Pons (tissue), 1 donor: ENCODE results near the gene SEPTIN8.
"Not testable (repeated sequence)": the region's sequence is repeated elsewhere in the genome, so short reads cannot be mapped to it uniquely, and the experiment has no call there.

Experiments
- DNase-seq: peaks from one replicate; pipeline ENCODE4 v3.0.0-alpha.2; 2016; ENCODE audit warnings: low spot score

The SEPTIN8 gene

DNA sequence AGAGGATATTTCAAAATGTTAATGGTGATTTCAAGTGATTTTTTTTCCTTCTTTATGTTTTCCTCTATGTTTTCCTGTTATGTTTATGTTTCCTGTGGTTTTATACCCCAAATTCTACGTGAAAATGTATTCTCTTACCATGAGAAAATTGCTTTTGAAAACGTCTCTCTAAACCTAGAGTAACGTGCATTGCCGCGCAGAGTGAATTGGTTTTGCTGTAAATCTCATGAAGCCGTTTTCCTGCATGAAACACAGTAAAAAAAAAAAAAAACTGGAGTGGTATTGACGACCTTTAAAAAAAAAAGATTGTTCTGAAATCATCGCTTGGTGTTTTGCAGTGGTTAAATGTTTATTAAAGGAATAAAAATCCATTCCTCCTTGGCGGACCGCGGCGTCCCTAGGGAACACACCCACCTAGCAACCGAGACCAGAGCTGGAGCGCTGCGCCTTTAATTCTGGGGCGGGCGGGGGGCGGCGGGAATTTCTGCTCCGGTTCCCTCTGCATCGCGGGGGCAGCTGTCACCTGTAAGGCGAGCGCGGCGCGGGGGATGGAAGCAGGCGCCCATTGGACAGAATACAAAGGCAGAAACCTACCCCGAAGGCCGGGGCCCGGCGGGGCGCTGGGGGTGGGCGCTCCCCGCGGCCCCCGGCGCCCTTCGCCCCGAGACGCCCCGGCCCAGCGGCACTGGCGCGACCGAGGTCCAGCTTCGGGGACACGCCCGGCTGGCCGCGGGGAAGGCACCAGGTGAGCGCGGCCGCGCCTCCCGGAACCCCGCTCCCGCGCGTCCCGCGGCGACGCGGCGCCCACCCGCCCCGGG is 36.0 kb upstream of the SEPTIN8 start, which contains the start of gene SOWAHA:
SOWAHA (plus strand) TSS at position 522 of the 818 bp plus-strand sequence. CDS start 320 bp downstream, outside the sequence.
- DNase-seq, result no peak

DNA sequence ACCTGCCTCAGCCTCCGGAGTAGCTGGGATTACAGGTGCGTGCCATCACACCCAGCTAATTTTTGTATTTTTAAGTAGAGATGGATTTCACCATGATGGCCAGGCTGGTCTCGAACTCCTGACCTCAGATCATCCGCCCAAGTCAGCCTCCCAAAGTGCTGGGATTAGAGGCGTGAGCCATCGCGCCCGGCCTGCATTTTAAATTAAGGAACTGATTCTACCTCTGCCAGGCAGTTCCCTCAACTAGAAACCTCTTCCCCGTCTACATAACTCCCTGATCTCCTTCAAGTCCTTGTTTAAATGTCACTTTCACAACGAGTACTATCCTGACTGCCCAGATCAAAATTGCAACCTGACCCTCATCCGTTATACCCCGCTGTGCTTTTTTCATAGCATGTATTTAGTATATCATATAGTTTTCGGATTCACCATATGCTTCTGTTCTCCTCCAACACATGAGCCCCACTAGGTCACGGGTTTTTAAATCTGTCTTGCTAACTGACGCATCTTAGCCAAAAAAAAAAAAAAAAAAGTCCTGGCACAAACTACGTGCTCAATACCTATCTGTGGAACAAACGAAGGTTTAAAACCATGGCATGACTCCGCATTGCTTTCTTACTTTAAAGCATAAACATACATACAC is 35.2 kb upstream of the SEPTIN8 start:
- no peak for DNase-seq

DNA sequence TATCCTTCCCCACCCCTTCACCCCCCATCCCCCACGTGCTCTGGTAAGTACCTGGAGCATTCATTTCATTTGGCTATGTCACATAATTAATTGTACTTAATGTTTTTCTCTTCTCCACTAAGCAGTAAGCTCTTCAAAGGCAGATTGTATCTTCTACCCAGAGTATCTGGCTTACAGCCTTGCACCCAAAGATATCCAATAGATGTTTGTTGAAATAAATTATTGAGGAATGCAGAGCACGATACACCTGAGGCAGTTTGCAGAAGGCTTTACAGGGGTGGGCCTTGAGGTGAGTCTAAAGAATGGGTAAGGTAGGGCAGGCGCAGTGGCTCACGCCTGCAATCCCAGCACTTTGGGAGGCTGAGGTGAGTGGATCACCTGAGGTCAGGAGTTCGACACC is 33.6 kb upstream of the SEPTIN8 start:
- DNase-seq, result no peak

DNA sequence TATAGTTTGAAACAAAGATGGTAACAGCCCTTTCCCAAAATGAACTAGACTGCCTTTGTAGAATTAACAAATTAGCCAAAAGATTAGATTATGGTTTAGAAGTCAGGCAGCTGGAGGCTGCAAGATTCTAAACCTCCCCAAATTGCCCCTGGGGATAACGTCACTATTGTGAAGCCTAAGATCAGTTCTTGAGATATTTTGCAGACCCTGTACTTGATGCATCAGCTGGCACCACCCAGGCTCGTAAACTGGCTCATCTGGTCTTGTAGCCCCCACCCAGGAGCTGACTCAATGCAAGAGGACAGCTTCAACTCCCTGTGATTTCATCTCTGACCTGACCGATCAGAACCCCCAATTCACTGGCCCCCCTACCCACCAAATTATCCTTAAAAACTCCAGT is 31.8 kb upstream of the SEPTIN8 start:
- no peak for DNase-seq

DNA sequence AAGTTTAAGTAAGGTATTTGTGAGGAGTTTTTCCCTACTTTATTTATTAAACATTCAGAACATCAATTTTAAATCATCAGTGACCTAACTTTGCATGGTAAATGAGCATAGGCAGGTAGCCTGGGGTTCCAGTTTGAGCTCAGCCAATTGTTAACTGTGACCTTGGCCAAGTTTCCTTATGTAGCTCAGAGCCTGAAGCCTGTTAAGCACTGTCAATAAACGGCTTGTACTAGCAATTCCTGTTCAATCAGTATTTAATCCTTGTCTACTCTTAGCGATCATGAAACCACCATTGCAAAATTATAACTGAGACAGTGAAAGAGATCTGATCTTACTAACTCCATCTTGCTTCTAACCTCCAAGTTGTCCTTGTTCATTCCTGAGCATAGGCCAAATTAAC is 31.4 kb upstream of the SEPTIN8 start:
- DNase-seq, result no peak

DNA sequence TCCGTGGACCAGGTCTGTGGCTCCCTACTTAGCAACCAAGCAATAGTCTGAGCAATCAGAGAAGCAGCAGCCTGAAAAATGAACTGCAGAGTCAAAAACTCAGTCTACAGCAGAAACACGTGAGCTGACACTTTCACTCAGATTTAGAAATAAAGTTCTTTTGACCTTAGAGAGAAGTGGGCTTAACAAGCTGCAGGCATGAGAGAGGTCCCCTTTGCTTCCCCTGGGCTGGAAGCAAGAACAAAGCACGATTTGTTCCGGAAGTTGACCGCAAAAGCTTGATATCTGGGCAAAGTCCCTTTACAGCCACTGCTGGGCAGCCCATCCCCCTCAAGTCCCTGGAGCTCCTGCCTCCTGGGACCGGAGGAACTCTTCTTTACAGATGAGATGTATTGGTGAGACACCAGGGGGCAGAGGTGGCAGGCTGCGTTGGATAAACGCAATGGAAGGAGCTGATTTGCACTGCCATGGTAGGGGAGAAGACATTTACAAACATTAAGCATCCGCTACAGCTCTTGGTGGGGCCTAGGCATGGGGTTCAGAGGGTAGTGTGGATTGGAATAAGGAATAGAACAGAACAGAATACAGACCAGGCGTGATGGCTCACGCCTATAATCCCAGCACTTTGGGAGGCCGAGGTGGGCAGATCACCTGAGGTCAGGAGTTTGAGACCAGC is 30.3 kb upstream of the SEPTIN8 start:
- peak; percentile 91 for DNase-seq

DNA sequence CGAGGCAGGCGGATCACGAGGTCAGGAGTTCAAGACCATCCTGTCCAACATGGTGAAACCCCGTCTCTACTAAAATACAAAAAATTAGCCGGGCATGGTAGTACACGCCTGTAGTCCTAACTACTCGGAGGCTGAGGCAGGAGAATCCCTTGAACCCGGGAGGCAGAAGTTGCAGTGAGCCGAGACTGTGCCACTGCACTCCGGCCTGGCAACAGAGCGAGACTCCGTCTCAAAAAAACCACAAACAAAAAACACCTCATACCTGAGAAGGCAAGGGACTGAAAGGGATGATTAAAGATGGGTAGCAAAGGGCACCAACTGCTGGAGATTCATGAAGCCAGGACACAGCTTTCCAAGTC is 29.7 kb upstream of the SEPTIN8 start:
- not testable (repeated sequence) for DNase-seq

DNA sequence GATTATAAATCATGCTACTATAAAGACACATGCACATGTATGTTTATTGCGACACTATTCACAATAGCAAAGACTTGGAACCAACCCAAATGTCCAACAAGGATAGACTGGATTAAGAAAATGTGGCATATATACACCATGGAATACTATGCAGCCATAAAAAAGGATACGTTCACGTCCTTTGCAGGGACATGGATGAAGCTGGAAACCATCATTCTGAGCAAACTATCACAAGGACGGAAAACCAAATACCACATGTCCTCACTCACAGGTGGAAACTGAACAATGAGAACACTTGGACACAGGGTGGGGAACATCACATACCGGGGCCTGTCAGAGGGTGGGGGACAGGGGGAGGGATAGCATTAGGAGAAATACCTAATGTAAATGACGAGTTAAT is 28.8 kb upstream of the SEPTIN8 start:
- DNase-seq, result not testable (repeated sequence)

DNA sequence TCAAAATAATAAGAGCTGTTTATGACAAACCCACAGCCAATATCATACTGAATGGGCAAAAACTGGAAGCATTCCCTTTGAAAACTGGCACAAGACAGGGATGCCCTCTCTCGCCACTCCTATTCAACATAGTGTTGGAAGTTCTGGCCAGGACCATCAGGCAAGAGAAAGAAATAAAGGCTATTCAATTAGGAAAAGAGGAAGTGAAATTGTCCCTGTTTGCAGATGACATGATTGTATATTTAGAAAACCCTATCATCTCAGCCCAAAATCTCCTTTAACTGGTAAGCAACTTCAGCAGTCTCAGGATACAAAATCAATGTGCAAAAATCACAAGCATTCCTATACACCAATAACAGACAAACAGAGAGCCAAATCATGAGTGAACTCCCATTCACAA is 27.2 kb upstream of the SEPTIN8 start:
- DNase-seq, result not testable (repeated sequence)

DNA sequence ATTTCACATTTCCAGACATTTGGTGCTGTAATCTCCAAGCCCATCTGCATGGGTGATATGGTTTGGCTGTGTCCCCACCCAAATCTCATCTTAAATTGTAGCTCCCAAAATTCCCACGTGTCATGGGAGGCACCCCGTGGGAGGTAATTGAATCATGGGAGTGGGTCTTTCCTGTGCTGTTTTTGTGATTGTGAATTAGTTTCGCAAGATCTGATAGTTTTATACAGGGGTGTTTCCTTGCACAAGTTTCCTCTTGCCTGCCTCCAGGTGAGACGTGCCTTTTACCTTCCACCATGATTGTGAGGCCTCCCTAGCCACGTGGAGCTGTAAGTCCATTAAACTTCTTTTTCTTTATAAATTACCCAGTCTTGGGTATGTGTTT is 25.6 kb upstream of the SEPTIN8 start:
- DNase-seq, result not testable (repeated sequence)

DNA sequence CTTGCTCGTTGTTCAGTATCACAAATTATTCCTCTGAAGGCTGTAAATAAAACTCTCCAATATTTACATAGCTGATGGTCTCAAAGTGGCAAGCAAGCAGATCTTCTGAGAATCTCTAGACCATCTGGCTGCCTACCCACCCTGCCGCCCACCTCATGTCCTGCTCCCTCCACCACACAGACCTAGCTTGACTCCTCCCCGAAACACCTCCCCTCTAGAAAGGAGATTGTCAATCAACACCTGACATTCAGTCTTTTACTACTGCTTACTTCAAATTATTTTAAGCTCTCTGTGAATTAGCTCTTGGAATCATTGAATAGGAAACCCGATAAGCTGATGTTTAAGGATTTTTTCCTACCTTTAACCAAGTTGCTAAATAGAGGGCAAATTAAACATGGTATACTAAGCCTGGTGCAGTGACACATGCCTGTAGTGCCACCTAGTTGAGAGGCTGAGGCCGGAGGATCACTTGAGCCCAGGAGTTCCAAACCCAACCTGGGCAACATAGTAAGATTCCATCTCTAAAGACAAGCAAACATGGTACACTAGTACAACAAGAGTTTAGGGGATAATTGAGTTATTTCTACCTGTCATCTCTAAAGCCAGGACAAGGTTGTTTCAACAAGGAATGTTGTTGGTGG is 25.1 kb upstream of the SEPTIN8 start:
- no peak for DNase-seq

DNA sequence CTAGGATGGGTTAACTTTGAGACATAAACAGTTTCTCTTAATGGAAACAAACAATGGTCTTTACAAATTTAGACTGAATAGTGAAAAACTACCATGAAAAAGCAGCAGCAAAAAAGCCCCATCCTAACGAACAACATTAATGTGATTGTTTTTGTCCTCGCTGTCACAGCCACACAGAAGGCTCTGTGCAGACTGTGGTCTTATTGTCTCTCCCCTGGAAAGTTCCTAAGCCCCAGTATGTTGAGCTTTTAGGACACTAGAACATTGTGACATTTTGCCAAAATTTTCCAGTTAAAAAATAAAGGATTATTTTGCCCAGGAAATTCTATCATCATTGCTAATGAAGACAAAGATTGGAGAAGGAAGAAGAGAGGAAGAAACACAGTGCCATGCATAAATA is 23.5 kb upstream of the SEPTIN8 start:
- DNase-seq, result peak; percentile 98

DNA sequence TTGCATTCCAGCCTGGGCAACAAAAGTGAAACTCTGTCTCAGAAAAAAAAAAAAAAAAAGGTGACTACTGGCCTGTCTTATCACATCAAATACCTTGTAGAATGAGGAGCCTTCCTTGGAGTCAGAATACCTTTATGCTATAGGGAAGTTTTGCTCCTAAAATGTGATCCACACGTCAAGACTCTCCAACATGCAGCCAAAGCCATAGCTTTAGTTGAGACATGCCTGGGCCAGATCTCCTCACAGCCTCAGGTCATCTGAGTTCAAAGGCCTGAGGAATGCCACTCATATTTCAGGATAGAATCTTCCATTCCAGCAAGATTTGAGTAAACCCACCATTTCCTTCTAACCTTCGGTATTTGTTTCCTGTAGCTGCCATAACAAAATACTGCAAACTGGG is 22.4 kb upstream of the SEPTIN8 start:
- no peak for DNase-seq

DNA sequence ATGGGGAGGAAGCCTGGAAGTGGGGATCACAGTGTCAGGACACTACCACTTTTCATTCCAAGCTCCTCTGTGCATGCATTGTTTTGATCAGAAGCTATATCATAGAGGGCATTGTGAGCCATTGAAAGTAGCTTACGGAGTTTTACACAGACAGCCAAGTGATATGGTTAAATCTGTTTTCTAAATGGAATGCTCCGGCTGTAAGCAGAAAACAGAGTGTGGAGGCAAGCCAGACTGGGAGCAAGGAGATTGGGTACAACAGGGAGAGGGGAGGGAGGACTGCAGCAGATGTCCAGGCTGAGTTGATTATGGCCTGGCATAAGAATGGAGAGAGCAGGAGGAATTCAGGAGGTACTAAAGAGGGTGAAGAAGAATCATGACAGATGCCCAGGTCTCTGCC is 20.6 kb upstream of the SEPTIN8 start:
- peak; percentile 97 for DNase-seq

DNA sequence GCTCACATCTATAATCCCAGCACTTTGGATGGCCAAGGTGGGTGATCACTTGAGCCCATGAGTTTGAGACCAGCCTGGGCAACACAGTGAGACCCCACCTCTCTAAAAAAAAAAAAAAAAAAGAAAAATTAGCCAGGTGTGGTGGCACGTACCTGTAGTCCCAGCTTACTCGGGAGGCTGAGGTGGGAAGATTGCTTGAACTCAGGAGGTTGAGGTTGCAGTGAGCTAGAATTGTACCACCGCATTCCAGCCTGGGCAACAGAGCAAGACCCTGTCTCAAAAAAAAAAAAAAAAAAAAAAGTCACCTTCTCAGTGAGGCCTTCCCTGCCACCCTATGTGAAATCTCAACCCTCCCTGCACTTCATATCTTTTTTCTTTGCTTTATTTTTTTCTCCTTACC is 14.0 kb upstream of the SEPTIN8 start:
- DNase-seq, result no peak

DNA sequence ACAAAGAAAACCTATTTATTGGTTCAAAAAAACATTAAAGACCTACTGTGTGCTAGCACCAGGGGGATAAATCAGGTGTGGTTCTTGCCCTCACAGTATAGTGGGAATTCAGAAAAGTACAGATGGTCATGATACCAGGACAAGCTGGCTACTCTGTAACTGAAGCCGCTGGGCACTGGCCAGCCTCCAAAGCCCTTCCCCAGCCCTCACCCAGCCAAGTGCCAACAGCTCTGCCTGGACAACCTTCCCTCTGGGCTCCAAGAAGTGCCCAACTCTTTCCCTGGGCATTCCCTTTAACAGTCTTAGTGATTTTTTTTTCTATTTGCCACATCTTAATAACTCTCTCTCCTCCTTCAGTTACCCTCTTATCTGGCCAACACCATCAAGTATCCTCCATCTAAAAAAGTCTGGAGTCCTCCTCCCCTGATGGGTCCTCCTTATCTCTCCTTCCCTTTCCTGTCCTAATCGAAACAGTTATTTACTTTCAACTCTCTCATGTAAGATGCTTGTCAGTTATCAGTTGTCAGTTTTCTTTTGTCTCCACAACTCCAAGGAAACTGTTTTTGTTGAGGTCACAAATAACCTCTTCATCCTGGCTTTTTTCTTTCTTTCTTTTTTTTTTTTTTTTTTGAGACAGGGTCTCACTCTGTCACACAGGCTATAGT is 13.3 kb upstream of the SEPTIN8 start:
- DNase-seq, result no peak

DNA sequence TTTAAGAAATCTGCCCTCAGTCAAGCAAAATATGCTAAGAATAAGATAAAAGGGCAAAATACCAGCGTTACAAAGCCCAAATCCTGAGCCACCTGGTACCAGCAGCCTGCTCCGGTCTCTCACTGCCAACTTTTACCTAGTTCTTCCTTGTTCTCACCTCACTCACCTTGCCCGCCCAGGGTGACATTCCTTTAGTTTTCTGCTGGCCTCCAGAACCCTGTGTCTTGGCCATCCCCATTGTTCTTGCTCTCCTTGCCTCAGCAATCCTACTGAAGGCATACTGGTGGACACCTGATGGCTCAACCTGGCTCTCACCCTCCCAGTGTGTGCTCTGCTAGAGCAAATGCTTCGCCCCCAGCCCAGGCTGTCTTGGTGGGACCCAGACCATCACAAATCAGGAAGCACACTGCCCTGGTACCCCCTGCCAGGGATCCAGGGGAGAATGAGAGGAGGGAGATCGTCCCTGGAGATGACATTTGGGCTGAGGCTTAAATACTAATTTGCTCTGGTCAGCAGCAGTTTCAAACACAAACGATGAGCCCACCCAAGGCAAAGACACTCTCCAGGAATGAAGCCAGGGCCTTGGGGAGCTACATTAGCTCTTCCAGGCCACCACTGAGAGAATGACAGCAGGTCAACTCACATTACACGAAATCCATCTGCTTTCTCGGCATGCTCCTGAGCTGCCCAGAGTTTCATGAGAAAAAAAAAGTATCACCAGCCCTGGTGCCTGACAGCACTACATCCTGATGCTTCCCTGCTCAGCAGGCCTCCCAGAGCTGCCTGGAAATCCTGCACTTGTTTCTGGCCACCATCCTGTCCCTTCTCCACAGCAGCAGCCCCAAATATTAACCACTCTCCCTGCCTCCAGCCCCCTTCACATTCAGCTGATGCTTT is 12.2 kb upstream of the SEPTIN8 start:
- no peak for DNase-seq

DNA sequence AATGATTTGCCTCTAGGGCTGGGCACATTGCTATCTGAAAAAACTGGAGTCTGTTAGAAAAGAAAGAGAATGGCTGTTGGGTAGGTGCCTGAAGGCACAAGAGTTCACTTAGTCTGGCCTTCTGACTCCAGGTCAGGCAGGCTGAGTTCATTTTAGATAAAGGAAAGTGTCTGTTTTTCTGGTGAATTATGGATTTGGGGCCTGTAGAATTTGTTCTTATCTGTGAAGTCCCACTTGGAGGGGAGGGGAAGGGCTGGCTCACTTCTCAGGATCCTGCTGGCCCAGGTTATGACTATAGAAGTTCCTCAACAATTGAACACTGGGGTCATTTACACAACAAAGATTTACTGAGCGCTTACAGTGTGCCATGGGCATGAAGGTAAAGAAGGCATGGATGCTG is 11.5 kb upstream of the SEPTIN8 start:
- no peak for DNase-seq

DNA sequence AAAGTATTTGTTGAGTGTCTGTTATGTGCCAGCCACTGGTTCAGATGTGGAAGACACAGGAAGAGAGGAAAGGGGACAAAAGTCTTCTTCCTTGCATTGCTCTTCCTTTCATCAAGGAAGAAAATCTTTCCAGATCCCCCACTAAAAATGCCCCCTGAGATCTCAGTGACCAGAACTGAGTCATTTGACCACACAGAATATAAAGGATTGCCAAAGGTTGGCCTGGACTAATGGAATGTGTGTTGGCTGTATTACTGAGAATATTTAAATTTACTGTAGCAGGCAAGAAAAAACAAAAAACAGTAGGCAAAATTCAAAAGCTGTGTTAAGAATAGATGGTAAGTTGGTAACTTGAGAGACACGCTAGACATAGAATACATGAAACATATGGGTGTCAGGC is 10.0 kb upstream of the SEPTIN8 start:
- no peak for DNase-seq

DNA sequence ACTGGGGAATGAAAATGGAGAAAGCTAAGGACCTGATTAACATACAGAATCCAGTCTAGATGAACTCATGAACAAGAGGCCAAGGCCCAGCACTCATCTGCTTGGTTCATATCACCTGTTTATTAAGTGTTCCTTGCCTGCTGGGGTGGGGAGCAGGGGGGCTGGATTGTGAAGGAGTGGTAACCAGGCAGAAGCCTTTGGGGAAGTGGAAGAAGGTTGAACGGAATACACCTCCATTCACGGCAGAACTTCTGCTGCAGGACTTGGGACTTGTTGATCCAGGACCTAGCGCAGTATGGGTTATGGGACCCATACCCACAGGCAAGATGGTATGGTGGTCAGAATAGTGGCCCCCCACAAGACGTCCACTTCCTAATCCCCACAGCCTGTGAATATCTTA is 8.8 kb upstream of the SEPTIN8 start:
- DNase-seq, result no peak

DNA sequence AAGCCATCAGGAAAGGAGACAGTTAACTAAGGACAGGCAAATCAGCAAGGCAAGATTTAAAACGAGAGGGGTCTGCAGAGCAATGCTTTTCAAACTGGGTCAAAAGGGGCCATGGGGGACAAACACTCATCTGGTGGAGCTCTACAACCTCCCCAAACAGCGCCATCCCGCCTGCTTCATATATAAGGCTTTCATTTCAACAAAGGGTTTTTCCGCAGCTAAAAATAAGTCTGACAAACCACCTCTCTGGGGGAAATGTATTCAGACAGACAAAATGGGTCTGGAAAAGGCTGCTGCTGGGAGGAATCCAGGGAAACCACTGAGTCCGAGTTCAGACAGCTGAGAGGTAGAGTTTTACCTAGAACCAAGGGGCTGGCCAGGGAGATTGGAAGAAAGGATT is 8.3 kb upstream of the SEPTIN8 start:
- DNase-seq, result no peak
